HEK293T (cell line): ENCODE measurements around the gene NOL6.

Source experiments
- CTCF ChIA-PET: fragments of 350-600 bp; formaldehyde crosslinking; extraction: SDS; loops from one replicate; lab custom pipeline; 2021; ENCODE audit warnings: antibody characterized with exemption, inconsistent platforms; lab: Yijun Ruan, JAX
- POLR2A ChIA-PET: fragments of 350-600 bp; formaldehyde crosslinking; extraction: SDS; loops from one replicate; lab custom pipeline; 2020; ENCODE audit warnings: antibody characterized with exemption, inconsistent platforms; lab: Yijun Ruan, JAX
- DNase-seq: peaks from one replicate; pipeline ENCODE4 v3.0.0; 2012; ENCODE audit warnings: mixed read lengths; ENCODE audit errors: extremely low spot score
- ARNT ChIP-seq: fragments of 450-650 bp; IDR thresholded peaks from 2 replicates; pipeline ENCODE4 v1.6.1; 2017; ENCODE audit warnings: mild to moderate bottlenecking
- BHLHE40 ChIP-seq: fragments of 450-650 bp; IDR thresholded peaks from 2 replicates; pipeline ENCODE4 v1.6.1; 2016; ENCODE audit warnings: mild to moderate bottlenecking, moderate library complexity, borderline replicate concordance
- CTBP1 ChIP-seq: fragments of 450-650 bp; IDR thresholded peaks from 2 replicates; pipeline ENCODE4 v1.6.1; 2016; ENCODE audit warnings: borderline replicate concordance
- ELF4 ChIP-seq: fragments of 450-650 bp; IDR thresholded peaks from 2 replicates; pipeline ENCODE4 v1.6.1; 2017; ENCODE audit warnings: antibody characterized with exemption
- FOXA1 ChIP-seq: fragments of 450-650 bp; IDR thresholded peaks from 2 replicates; pipeline ENCODE4 v1.6.1; 2016; ENCODE audit warnings: mild to moderate bottlenecking
- FOXK2 ChIP-seq: fragments of 450-650 bp; IDR thresholded peaks from 2 replicates; pipeline ENCODE4 v1.6.1; 2016; ENCODE audit warnings: mild to moderate bottlenecking
- FOXM1 ChIP-seq: fragments of 450-650 bp; IDR thresholded peaks from 2 replicates; pipeline ENCODE4 v1.6.1; 2017; ENCODE audit warnings: mild to moderate bottlenecking, borderline replicate concordance
- HDGF ChIP-seq: fragments of 450-650 bp; IDR thresholded peaks from 2 replicates; pipeline ENCODE4 v1.6.1; 2017; ENCODE audit warnings: antibody characterized with exemption, borderline replicate concordance
- L3MBTL2 ChIP-seq: fragments of 450-650 bp; conservative IDR thresholded peaks from 2 replicates; pipeline ENCODE4 v1.6.1; 2016; ENCODE audit warnings: mild to moderate bottlenecking
- NFRKB ChIP-seq: fragments of 450-650 bp; IDR thresholded peaks from 2 replicates; pipeline ENCODE4 v1.6.1; 2016; ENCODE audit warnings: mild to moderate bottlenecking, moderate library complexity
- SP1 ChIP-seq: fragments of 450-650 bp; IDR thresholded peaks from 2 replicates; pipeline ENCODE4 v1.6.1; 2017
- SUZ12 ChIP-seq: fragments of 450-650 bp; IDR thresholded peaks from 2 replicates; pipeline ENCODE4 v1.6.1; 2016; ENCODE audit warnings: mild to moderate bottlenecking
- TARDBP ChIP-seq: fragments of 450-650 bp; IDR thresholded peaks from 2 replicates; pipeline ENCODE4 v1.6.1; 2016
- ZNF384 ChIP-seq: fragments of 450-650 bp; IDR thresholded peaks from 2 replicates; pipeline ENCODE4 v1.6.1; 2016
- TF ChIP-seq, protein P1 (sequence below): fragments of 450-650 bp; IDR thresholded peaks from 2 replicates; pipeline ENCODE4 v1.6.1; 2016

Gene NOL6

GRCh38 chr9:33416996-33417395 lies 56.7 kb downstream of the NOL6 start:
- POLR2A ChIA-PET = no interaction called here
- no peak for TF ChIP-seq ARNT
- TF ChIP-seq ZNF384 = no peak
- no peak for TF ChIP-seq NFRKB
- TF ChIP-seq CTBP1 = no peak
- TF ChIP-seq FOXM1 = no peak
- TF ChIP-seq TARDBP = no peak
- no peak for TF ChIP-seq FOXA1
- TF ChIP-seq L3MBTL2 = no peak
- TF ChIP-seq BHLHE40 = no peak
- TF ChIP-seq ELF4 = no peak
- TF ChIP-seq HDGF = no peak
- CTCF ChIA-PET = interaction anchor here (1.1 to 2.2 kb wide), 2 partner anchors 31 to 36 kb away, joined by 3 to 7 read pairs; partner anchors contain the start of gene AQP3
- peak; percentile 2 for DNase-seq

DNA sequence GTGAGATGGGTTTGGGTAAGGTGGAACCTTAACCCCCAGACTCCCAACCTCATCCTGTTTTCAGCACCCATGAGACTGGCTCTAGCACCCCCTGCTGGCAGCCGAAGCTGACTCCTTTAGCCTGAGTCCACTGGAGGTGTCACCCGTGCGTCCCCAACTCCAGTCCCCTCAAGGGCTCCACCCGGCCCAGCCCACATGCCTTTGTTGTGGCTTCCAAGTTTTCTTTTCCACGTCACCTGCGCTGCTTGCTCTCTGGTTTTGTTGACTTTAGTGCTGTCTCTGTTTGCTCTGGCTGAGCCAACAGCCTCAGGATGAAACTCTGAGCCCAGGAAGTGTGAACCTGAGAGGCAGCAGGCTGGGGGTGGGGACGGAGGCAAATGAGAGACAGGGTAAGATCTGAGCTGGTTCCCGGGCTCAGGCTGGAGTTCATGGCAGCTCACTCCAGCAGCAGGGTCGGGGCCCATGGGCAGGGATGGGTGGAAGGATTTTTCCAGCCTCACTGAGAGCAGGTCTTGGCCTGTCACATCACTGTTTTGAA lies 58.2 kb downstream of the NOL6 start:
- CTCF ChIA-PET = interaction anchor here (0.5 to 2.9 kb wide), 6 partner anchors 14 to 944 kb away, joined by 3 to 13 read pairs (median 4); partner anchors contain the start of gene AQP3
- POLR2A ChIA-PET = no interaction called here

DNA sequence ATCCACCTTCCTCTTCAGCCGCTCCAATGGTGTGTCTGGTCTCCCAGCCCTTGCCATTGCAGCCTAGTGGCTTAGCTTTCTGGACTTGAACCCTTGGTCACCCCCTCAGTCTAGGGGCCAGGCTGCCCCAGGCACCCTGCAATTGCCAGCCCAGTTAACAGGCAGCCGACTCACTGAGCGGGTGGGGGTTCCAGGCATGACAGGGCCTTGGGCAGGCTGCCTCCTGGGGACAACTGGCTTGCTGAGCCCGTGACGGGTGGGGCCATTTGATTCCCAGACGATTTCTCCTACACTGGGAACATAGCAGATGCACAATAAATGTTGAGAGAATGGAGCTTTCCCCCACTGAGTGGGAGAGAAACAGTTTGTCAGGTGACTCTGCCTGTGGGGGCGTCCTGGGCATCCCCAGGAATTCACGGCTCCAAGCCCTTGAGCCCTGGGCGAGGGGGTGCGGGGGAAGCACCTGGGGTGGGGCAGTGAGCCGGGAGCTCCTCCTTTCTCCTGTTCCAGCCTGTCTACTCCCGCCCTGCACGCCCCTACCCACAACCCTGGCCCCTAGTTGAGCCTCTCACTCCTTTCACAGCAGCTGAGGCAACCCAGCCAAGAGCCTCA lies 58.7 kb downstream of the NOL6 start:
- ChIA-PET POLR2A (no interaction called here), CTCF (interaction anchor here (0.7 to 2.9 kb wide), 7 partner anchors 10 to 214 kb away, joined by 3 to 13 read pairs (median 4); partner anchors contain the start of gene AQP3)
- no peak for DNase-seq
- no peak for TF ChIP-seq CTBP1
- no peak for TF ChIP-seq FOXK2
- TF ChIP-seq ELF4 = no peak
- TF ChIP-seq NFRKB = no peak
- TF ChIP-seq ARNT = no peak
- TF ChIP-seq BHLHE40 = no peak
- TF ChIP-seq ZNF384 = no peak

More for the DNA sequence above, 58.2 kb downstream of the NOL6 start:
- TF ChIP-seq FOXA1 (no peak), CTBP1 (no peak)
- DNase-seq = peak; percentile 69

- CTCF ChIA-PET = interaction anchor here (0.7 to 2.9 kb wide), 5 partner anchors 10 to 215 kb away, joined by 3 to 13 read pairs (median 3); no protein-coding TSS in a partner anchor
- no peak for DNase-seq
- POLR2A ChIA-PET = no interaction called here
- TF ChIP-seq HDGF (no peak), SP1 (no peak), L3MBTL2 (no peak), SUZ12 (no peak), FOXM1 (no peak), ARNT (no peak), CTBP1 (no peak), NFRKB (no peak)
- TF ChIP-seq, protein P1, sequence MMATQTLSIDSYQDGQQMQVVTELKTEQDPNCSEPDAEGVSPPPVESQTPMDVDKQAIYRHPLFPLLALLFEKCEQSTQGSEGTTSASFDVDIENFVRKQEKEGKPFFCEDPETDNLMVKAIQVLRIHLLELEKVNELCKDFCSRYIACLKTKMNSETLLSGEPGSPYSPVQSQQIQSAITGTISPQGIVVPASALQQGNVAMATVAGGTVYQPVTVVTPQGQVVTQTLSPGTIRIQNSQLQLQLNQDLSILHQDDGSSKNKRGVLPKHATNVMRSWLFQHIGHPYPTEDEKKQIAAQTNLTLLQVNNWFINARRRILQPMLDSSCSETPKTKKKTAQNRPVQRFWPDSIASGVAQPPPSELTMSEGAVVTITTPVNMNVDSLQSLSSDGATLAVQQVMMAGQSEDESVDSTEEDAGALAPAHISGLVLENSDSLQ = no peak
Observed at GRCh38 chr9:33414268-33414667, 59.5 kb downstream of the NOL6 start.
